CD4-positive, alpha-beta T cell (primary cell): ENCODE results near the gene PACSIN3. TPM values are rescaled to one million over a fixed set of nuclear protein-coding genes. Genes with fewer than 3 reads are reported as not detected.

Source experiments
- ATAC-seq: fragments of 200-7000 bp; cut with Tn5 transposase; one replicate; pipeline ENCODE4 v1.10.0; 2022; ENCODE audit warnings: mild to moderate bottlenecking; ENCODE audit not compliant: poor library complexity
- CTCF ChIA-PET: fragments of 350-600 bp; sonication (Branson Sonifier 250); formaldehyde crosslinking; loops from one replicate; lab custom pipeline; 2021; ENCODE audit warnings: antibody characterized with exemption, inconsistent platforms; lab: Charles Lee
- POLR2A ChIA-PET: fragments of 350-600 bp; sonication (Branson Sonifier 250); formaldehyde crosslinking; loops from one replicate; lab custom pipeline; 2021; ENCODE audit warnings: antibody characterized with exemption, inconsistent platforms; lab: Charles Lee
- DNase-seq, 14 experiments: peaks; one replicate each; pipeline ENCODE4 v3.0.0-alpha.2; 2013 to 2020; ENCODE audit warnings: mixed read lengths in 2 of 14
- H3K27ac ChIP-seq, 2 donors: one replicate each; pipeline versions ENCODE4 v1.5.1 to v1.7.0; 2013; ENCODE audit warnings: low read length in 2 of 2, low read depth in 1 of 2, mild to moderate bottlenecking in 1 of 2
- H3K27me3 ChIP-seq, 2 experiments: 1 replicate in 1 of 2; 2 replicates in 1 of 2; pipeline versions ENCODE4 v1.6.1 to v1.7.0; 2013; ENCODE audit warnings: low read length in 2 of 2, control low read depth in 1 of 2, mild to moderate bottlenecking in 1 of 2, moderate library complexity in 1 of 2; ENCODE audit not compliant: insufficient read depth in 2 of 2, control insufficient read depth in 1 of 2
- H3K36me3 ChIP-seq: one replicate; pipeline ENCODE4 v1.6.1; 2013; ENCODE audit warnings: low read length, control low read depth; ENCODE audit not compliant: insufficient read depth
- H3K4me1 ChIP-seq: one replicate; pipeline ENCODE4 v1.6.1; 2013; ENCODE audit warnings: low read length, control low read depth; ENCODE audit not compliant: insufficient read depth
- H3K4me3 ChIP-seq: one replicate; pipeline ENCODE4 v1.5.1; 2013; ENCODE audit warnings: mild to moderate bottlenecking, low read length, moderate library complexity
- H3K9me3 ChIP-seq, 2 experiments: 1 replicate in 1 of 2; 2 replicates in 1 of 2; pipeline versions ENCODE4 v1.6.1 to v1.7.0; 2013; ENCODE audit warnings: low read length in 2 of 2, mild to moderate bottlenecking in 2 of 2, control low read depth in 1 of 2, moderate library complexity in 1 of 2; ENCODE audit not compliant: control insufficient read depth in 1 of 2, insufficient read depth in 1 of 2
- H3K27ac Mint-ChIP-seq: one replicate; pipeline ENCODE4 v1.8.0; 2020; ENCODE audit warnings: mixed read lengths
- H3K27me3 Mint-ChIP-seq: one replicate; pipeline ENCODE4 v1.8.0; 2021; ENCODE audit warnings: mixed read lengths
- H3K36me3 Mint-ChIP-seq: one replicate; pipeline ENCODE4 v1.8.0; 2021; ENCODE audit warnings: low read depth, mixed read lengths
- H3K4me1 Mint-ChIP-seq: one replicate; pipeline ENCODE4 v1.8.0; 2021; ENCODE audit warnings: low read depth, mixed read lengths
- H3K4me3 Mint-ChIP-seq: one replicate; pipeline ENCODE4 v1.8.0; 2020; ENCODE audit warnings: mild to moderate bottlenecking, mixed read lengths
- H3K9me3 Mint-ChIP-seq: one replicate; pipeline ENCODE4 v1.8.0; 2020; ENCODE audit warnings: mixed read lengths
- intact Hi-C, 2 experiments: fragments of 100-400 bp; cut with DNase I in 1 of 2; cut with micrococcal nuclease in 1 of 2; formaldehyde crosslinking; loops; one replicate each; pipeline versions ENCODE4 v1.15.1 to v1.9.0; 2023 to 2025; cut with DNase I, micrococcal nuclease
- microRNA-seq: library from miRNA; unstranded; fragments of <30 nt; microRNA quantifications from one replicate; pipeline ENCODE4 v1.2.0, GENCODE V29; 2021; ENCODE audit warnings: borderline microRNAs expressed, borderline replicate concordance
- total RNA-seq, 174 experiments: library from RNA in 2 of 174; stranded (reverse) in 2 of 174; gene quantifications; one replicate each; pipeline ENCODE4 v1.2.3 and lab custom pipeline; 2021 to 2026
- TF ChIP-seq, protein P1 (sequence below): fragments of 200-600 bp; IDR thresholded peaks from one replicate; pipeline ENCODE4 v1.8.0; 2022; ENCODE audit warnings: antibody characterized with exemption, mild to moderate bottlenecking

PACSIN3 gene
- total RNA-seq, 2 experiments from 2014 or later = 0.27 TPM; not detected in 1

DNA sequence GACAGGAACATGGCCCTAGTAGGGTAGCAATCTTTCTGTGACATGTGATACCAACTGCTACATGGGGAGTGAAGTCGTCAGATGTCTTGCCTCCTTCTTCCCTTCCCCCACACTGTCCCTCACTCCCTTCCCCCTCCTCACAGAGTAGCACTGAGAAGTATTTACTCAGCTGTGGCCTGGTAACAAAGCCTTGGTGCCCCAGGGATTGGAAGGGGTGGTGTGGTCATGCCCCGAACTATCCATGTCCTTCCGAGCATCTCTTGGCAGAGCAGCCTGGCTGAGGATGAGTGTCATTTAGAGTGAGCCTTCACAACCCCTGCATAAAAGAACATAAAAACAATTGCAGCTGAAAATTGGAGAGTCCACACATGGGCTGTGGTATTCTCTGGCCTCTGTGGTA lies 55.7 kb downstream of the PACSIN3 start:
- no peaks in the 10 kb centered on the region for H3K4me1 ChIP-seq
- no peak overlapping the region for H3K4me3 ChIP-seq
- TF ChIP-seq, protein P1, sequence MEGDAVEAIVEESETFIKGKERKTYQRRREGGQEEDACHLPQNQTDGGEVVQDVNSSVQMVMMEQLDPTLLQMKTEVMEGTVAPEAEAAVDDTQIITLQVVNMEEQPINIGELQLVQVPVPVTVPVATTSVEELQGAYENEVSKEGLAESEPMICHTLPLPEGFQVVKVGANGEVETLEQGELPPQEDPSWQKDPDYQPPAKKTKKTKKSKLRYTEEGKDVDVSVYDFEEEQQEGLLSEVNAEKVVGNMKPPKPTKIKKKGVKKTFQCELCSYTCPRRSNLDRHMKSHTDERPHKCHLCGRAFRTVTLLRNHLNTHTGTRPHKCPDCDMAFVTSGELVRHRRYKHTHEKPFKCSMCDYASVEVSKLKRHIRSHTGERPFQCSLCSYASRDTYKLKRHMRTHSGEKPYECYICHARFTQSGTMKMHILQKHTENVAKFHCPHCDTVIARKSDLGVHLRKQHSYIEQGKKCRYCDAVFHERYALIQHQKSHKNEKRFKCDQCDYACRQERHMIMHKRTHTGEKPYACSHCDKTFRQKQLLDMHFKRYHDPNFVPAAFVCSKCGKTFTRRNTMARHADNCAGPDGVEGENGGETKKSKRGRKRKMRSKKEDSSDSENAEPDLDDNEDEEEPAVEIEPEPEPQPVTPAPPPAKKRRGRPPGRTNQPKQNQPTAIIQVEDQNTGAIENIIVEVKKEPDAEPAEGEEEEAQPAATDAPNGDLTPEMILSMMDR = no peak
- no peaks in the 10 kb centered on the region for H3K36me3 Mint-ChIP-seq
- H3K9me3 Mint-ChIP-seq = no peaks in the 10 kb centered on the region
- no peak overlapping the region for H3K4me3 Mint-ChIP-seq
- H3K27me3 ChIP-seq = no peaks in the 10 kb centered on the region
- no peak overlapping the region for H3K27ac Mint-ChIP-seq
- ATAC-seq (no peak), DNase-seq (no peak)
- POLR2A ChIA-PET = no interaction called here
- no peaks in the 10 kb centered on the region for H3K4me1 Mint-ChIP-seq
- H3K36me3 ChIP-seq = no peaks in the 10 kb centered on the region
- H3K27ac ChIP-seq = no peak overlapping the region
- no peaks in the 10 kb centered on the region for H3K9me3 ChIP-seq
- CTCF ChIA-PET = interaction anchor here (0.6 to 1.1 kb wide), 2 partner anchors 23 to 1090 kb away, joined by 3 to 4 read pairs; no protein-coding TSS in a partner anchor
- H3K27me3 Mint-ChIP-seq = no peaks in the 10 kb centered on the region
- intact Hi-C loops = no loop called here

Small RNAs within 50 kb of the gene (microRNA-seq; reads per million reads assigned to microRNA genes)
- not detected for gene MIR6745

Other genes starting within 250 kb of the PACSIN3 start
- gene CSTPP1, start 249.7 kb downstream of the PACSIN3 start, total RNA-seq = 1 to 10 TPM; 6.6 to 7.3 TPM
- gene ARFGAP2, start 9.6 kb downstream of the PACSIN3 start, total RNA-seq = 100 to 1,000 TPM; 161 to 174 TPM
- 10 to 100 TPM; 57.3 to 57.6 TPM for gene DDB2, start 28.5 kb upstream of the PACSIN3 start, total RNA-seq
- 10 to 100 TPM; 16.8 to 17.2 TPM for gene ACP2, start 62.4 kb upstream of the PACSIN3 start, total RNA-seq
- gene NR1H3, start 71.6 kb upstream of the PACSIN3 start, total RNA-seq = 1 to 10 TPM; 1.8 to 2.3 TPM
- gene MADD, start 83.7 kb upstream of the PACSIN3 start, total RNA-seq = 100 to 1,000 TPM; 161 to 178 TPM
- gene MYBPC3, start 166.3 kb upstream of the PACSIN3 start, total RNA-seq = not detected
- gene SPI1, start 192.1 kb upstream of the PACSIN3 start, total RNA-seq = 1 to 10 TPM; 4.9 to 5.9 TPM
- 10 to 100 TPM; 36.6 to 39.2 TPM for gene SLC39A13, start 222.2 kb upstream of the PACSIN3 start, total RNA-seq
- gene PSMC3, start 240.0 kb upstream of the PACSIN3 start, total RNA-seq = 10 to 100 TPM; 51.3 to 59.5 TPM